NAMALWA (cell line): ENCODE results near the gene PPP1R26.
"Not testable (repeated sequence)": the region's sequence is repeated elsewhere in the genome, so short reads cannot be mapped to it uniquely, and the experiment has no call there.

Source experiments
- DNase-seq: peaks from one replicate; pipeline ENCODE4 v3.0.0-alpha.2; 2015; ENCODE audit warnings: low spot score

PPP1R26 gene

GRCh38 chr9:135504262-135505243, 25.0 kb downstream of the PPP1R26 start:
- peak; percentile 64 for DNase-seq

- DNase-seq, result no peak
Measured at GRCh38 chr9:135505406-135506187, 26.0 kb downstream of the PPP1R26 start.

- DNase-seq, result no peak
Measured at GRCh38 chr9:135506327-135507103, 26.9 kb downstream of the PPP1R26 start.

DNA sequence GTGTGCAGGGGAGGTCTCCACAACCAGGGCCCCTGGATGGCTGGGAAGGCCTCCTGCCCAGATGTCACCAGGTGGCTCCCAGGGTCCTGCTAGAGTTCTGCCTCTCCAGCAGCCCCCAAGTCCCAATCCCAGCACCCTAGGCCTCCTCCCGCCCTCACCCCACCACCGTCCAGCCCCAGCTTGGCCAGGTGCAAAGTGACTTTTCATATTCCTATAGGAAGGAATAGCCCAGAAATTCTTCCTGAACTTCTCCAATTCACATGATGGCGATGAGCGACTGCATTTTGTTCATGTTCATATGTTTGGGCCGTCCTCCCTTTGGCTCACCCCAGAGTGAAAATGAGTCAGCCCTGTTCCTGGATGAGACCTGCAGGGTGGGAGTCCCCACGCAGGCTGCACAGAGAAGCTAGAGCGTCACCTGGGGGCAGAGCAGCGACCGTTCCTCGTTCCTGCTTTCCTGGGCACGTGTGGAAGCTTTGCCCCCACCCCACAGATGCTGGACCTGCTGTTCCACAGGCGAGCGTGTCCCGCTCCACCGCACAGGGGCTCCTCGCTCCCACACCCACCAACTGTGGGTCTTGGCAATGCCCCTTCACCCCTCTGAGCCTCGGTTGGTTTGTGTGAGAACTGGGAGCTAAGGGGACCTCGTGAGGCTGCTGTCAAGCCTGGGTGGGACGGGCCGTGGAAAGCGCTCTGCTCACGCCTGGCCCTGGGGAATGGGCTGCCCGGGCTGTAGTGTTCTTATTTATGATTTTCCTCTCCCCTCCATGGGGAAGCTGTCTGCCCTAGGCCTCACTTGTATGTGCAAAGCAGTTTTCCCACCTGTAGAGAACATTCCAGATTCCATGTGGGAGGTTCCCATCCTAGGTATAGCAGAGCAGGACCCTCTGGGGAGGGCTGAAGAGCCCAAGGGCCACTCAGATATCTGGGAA, 27.8 kb downstream of the PPP1R26 start:
- no peak for DNase-seq

DNA sequence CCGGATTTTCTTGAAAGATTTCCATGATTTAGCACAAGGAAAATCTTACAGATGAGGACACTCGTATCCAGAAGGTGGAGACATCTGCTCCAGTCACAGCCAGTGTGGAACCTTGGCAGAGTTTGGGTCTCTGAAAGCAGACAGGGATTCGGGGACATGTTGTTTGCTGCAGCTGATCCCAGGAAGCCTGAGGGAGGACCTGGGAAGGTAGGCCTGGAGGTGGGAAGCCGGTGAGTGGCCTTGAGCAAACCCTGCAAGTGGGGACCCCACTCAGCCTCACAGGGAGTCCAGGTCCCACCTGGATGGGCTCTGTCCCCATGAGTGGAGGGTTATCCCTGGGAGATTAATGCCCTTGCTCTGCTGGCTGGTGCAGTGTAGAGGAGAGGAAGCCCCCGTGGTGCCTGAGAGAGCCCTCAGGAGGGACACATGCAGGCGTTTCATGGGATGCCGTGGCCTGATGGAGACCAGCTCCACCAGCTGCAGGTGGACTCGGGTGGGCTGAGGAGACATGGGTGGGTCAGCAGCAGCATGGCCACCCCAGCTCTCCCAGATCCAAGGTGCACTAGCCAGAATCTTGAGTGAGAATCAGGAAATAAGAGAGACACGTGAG, 28.7 kb downstream of the PPP1R26 start:
- DNase-seq, result no peak

- no peak for DNase-seq
Measured at GRCh38 chr9:135509458-135509857, 29.9 kb downstream of the PPP1R26 start.

- DNase-seq, result no peak
Measured at GRCh38 chr9:135512241-135512603, 32.6 kb downstream of the PPP1R26 start.

DNA sequence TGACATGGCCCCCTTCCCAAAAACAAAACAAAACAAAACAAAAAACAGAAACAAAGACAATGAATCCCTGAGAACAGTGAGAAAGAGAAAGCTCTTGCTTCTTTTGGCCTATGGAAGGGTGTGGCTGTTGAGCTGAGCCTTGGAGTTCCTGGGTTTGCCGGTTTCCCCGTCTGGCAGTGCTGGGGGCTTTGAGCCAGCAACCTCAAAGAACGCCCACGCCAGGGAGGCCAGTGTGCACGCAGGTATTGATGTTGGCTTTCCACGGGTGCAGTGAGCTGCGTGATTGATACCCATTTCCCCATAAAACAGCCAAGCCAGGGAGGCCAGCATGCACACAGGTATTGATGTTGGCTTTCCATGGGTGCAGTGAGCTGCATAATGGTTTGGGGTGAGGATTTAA, 33.3 kb downstream of the PPP1R26 start:
- DNase-seq, result no peak

- no peak for DNase-seq
Measured at GRCh38 chr9:135513351-135513846, 33.8 kb downstream of the PPP1R26 start.

- not testable (repeated sequence) for DNase-seq
Measured at GRCh38 chr9:135513906-135514305, 34.3 kb downstream of the PPP1R26 start.

DNA sequence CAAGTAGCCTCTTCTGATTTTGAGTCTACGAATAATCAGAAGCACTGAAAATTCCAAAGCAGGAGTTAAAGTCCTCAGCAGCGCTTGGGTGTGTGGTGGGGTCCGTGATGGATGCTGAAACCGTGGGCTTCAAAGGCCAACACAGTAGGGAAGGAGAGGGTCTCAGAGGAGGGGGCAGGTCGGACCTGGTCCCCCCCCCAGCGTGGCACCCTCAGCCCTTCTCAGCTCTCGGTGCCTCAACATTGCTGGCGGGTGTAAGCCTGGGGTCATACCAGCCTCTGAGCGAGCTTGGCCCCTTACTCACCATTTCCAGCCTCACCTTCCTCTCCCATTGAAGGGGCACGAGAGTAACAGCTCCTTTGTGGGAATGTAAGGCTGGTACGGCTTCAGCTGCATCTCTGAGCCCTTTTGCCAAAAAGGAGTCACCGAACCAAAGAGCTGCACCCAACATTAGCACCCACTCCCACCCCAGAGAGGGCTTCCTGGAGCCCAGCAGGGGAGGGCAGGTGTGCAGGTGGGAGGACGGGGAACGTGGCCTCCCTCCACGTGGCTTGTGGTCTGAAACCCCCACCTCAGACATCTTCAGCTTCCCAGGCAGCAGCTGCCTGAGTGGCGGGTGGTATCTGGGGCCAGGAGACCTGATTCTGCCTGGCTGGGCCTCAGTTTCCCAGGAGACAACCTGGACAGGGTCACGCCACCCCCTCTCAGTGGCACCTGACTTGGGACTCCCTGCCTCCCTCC, 34.9 kb downstream of the PPP1R26 start:
- DNase-seq, result no peak

DNA sequence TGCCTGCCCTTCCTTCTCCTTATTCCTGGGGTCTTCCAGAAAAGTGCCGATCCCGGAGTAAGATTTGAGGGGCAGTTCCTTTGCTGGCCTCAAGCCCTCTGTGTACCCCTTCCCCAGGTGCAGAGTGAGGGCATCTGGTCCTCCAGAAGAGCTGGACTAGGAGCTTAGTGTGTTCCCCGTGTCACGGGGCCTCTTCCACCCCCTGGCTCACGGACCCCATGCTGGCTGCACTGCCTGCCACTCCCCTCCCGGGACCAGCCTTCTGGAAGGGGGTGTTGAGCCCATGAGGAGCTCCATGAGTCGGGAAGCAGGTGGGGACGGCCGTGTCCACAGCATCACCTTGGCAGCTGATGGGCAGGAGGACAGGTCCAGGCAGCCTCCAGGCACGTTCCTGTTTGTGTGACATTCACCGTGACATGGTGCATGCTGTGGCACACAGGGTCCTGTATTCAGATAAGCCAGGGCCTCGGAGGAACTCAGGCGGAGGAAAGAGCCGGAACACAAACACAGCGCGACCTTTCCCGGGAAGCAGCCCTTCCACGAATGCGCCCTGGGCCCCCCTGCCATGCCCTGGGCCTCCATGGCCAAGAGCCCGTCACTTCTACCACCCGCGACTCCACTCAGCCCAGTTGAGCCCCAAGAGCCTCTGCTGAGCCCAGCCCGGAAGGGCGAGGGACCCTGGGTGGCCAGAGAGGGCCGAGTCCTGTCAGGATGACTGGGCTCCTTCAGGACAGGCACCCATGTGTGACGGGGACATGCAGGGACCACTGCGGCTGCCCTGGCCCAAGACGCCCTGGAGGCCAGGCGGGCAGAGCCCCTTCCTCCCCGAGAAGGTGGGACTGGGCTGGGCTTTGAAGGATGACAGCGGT, 35.7 kb downstream of the PPP1R26 start:
- no peak for DNase-seq

GRCh38 chr9:135516132-135516860, 36.7 kb downstream of the PPP1R26 start:
- DNase-seq, result no peak

DNA sequence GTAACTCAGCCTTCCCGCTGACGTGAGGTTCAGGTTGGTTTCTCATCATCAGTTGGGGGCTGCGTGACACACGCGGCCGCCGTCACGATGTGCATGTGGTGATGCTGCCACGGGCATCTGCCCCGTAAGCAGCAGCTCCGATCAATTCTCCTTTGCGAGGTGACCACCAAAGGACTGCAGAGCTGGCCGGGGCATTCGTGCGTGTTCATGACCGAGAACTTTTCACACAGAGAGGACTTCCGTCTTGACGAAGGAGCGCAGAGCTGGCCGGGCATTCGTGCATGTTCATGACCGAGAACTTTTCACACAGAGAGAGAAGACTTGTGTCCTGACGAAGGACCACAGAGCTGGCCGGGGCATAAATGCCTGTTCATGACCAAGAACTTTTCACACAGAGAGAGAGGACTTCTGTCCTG, 37.8 kb downstream of the PPP1R26 start:
- no peak for DNase-seq

GRCh38 chr9:135519179-135519971, 39.8 kb downstream of the PPP1R26 start:
- DNase-seq, result no peak

DNA sequence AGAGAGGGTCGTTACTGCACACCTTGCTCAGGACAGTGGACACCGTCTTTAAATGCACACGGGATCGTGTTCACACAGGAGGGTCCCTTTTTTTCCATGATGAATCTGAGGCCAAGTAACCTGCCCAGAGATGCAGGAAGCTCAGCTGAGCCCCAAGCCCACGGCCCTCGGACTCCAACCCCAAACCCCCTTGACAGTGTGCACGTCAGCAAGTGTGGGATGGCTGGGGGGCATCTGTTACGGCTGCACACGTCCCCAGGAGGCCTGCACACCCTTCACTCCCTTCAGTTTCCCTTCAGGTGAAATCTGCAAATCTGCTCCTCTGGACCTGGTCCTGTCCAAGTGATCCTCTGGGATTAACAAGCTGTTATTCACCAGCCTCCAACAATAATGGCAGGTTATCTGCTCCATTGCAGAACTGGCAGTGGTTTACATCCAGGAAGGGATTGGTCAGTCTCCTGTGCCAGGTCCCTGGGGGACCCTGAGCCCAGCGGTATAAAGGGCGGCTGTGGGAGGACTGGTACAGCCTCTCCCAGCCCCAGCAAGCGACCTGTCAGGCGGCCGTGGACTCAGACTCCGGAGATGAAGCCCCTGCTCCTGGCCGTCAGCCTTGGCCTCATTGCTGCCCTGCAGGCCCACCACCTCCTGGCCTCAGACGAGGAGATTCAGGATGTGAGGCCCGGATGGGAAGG, 41.5 kb downstream of the PPP1R26 start, which contains the start of gene LCN1:
LCN1 (plus strand) TSS at position 525 of the 692 bp plus-strand sequence; CDS start at position 583, 58 bp downstream.
- DNase-seq, result no peak
